Pancreas (tissue), 10 donors: Measurements from ENCODE around the gene CCDC172. TPM values are rescaled to one million over a fixed set of nuclear protein-coding genes. Genes with fewer than 3 reads are reported as not detected.

ENCODE experiments used
- ATAC-seq, 4 donors: fragments of 200-7000 bp; cut with Tn5 transposase; one replicate each; pipeline versions ENCODE4 v1.8.0 to v1.9.1; 2020; ENCODE audit warnings: mild to moderate bottlenecking in 4 of 4, moderate library complexity in 4 of 4
- DNase-seq, 6 donors: peaks; one replicate each; pipeline ENCODE4 v3.0.0-alpha.2; 2020
- FAIRE-seq: peaks from 2 replicates; lab custom pipeline; 2012; peaks lifted over from hg19 to GRCh38; lab: Jason Lieb, UNC
- H3K27ac ChIP-seq, 4 donors: fragments of 200-600 bp; sonication (generic); 1 replicate in 3 of 4; 2 replicates in 1 of 4; pipeline versions ENCODE4 v1.5.0 to v1.8.0; 2020
- H3K27me3 ChIP-seq, 4 donors: fragments of 200-600 bp; one replicate each; pipeline ENCODE4 v1.8.0; 2021
- H3K36me3 ChIP-seq, 3 donors: fragments of 200-600 bp; sonication (generic) in 1 of 3; one replicate each; pipeline versions ENCODE4 v1.5.0 to v1.8.0; 2020 to 2021
- H3K4me1 ChIP-seq, 3 donors: fragments of 200-600 bp; one replicate each; pipeline ENCODE4 v1.8.0; 2021
- H3K4me3 ChIP-seq, 4 donors: fragments of 200-600 bp; sonication (generic) in 2 of 4; one replicate each; pipeline versions ENCODE4 v1.5.0 to v1.8.0; 2020 to 2021
- H3K9me3 ChIP-seq, 4 donors: fragments of 200-600 bp; one replicate each; pipeline ENCODE4 v1.8.0; 2021
- WGBS, 2 donors: extraction: QIAGEN DNeasy Blood & Tissue Kit; methylation state at CpG; one replicate each; pipeline ENCODE4 v1.1.7; 2013; 5-methylcytosine and 5-hydroxymethylcytosine counted together
- intact Hi-C, 3 donors: fragments of 100-400 bp; cut with DNase I; formaldehyde crosslinking; loops; one replicate each; pipeline versions ENCODE4 v1.11.1 to v1.14.2; 2022
- polyA plus RNA-seq, 2 donors: library from polyadenylated mRNA; stranded (reverse); fragments of 200-250 nt; gene quantifications; one replicate each; pipeline ENCODE4 v1.2.3, GENCODE V29; 2013
- total RNA-seq, 6 donors: library from RNA; stranded (reverse); fragmentation: NEBNext Ultra II Directional in 4 of 6; extraction: Animal tissue kit (Norgen Biotek cat#: 25700) in 4 of 6; gene quantifications; one replicate each; pipeline versions ENCODE4 v1.2.1 to v1.2.4, GENCODE V29; 2021 to 2023
- TF ChIP-seq, protein P1 (sequence below), 4 donors: fragments of 200-600 bp; sonication (generic) in 3 of 4; IDR thresholded peaks; one replicate each; pipeline versions ENCODE4 v1.5.0 to v1.8.0; 2021; ENCODE audit warnings: antibody characterized with exemption in 4 of 4
- donor health status: healthy with polysubstance abuse.
- donor health status: DM: no; HTN: no; CAD: no; lungs with moderate emphysema.
- donor health status: DM: no; HTN: no; CAD: no.
- donor health status: control.
- donor health status: control.
- donor health status: Bipolar disorder and iron deficiency.
- donor health status: DM: yes; HTN: yes; CAD: no.
- donor health status: DM: no; HTN: no; CAD: no.
- donor health status: DM: no; HTN: no; CAD: no.
- donor health status: DM: yes; HTN: yes; CAD: no.

The CCDC172 gene
- total and polyA plus RNA-seq, 8 donors: not detected

GRCh38 chr10:116286626-116287200, 37.5 kb upstream of the CCDC172 start:
- intact Hi-C loops: no loop called here
- H3K27ac ChIP-seq: no peak overlapping the region
- no peak for DNase-seq
- TF ChIP-seq, protein P1, sequence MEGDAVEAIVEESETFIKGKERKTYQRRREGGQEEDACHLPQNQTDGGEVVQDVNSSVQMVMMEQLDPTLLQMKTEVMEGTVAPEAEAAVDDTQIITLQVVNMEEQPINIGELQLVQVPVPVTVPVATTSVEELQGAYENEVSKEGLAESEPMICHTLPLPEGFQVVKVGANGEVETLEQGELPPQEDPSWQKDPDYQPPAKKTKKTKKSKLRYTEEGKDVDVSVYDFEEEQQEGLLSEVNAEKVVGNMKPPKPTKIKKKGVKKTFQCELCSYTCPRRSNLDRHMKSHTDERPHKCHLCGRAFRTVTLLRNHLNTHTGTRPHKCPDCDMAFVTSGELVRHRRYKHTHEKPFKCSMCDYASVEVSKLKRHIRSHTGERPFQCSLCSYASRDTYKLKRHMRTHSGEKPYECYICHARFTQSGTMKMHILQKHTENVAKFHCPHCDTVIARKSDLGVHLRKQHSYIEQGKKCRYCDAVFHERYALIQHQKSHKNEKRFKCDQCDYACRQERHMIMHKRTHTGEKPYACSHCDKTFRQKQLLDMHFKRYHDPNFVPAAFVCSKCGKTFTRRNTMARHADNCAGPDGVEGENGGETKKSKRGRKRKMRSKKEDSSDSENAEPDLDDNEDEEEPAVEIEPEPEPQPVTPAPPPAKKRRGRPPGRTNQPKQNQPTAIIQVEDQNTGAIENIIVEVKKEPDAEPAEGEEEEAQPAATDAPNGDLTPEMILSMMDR (IDR thresholded peaks at IDR 0.05): no peak
- no peak overlapping the region for H3K4me3 ChIP-seq
- peaks cover 0 to 3% (median 0%) of the 10 kb centered on the region in 4 donors for H3K27me3 ChIP-seq
- H3K4me1 ChIP-seq: no peaks in the 10 kb centered on the region
- ATAC-seq: no peak
- no peaks in the 10 kb centered on the region for H3K9me3 ChIP-seq
- H3K36me3 ChIP-seq: no peaks in the 10 kb centered on the region
- WGBS, 2 donors: 49 to 51% methylated on average over 9 of the region's 9 CpGs
- FAIRE-seq: no peak

DNA sequence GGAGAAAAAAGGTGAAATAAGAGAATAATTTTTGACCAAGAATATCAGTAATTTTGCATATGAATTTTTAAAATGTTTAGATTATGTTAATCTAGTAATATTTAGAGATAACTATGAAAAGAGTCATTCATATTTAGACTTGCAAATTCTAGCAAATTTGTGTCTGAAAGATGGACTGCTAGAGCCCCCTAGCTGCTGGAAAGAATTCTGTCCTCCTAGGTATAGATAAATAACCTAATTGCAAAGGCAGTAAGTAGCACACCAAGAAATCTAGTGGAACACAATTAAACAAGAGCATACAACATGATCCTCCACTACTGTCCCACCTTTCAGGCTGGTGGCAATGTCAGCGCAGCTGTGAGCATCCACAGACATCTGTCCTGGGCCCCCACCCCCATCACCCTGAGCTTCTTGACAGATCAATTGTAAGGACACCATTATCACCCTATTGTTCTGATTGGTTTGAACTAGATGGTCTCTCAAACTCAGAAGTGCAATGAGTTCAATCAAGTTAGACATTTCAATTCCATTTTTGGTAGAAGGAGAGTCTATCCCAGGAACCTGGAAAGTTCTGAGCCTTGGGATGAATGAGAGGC, 36.2 kb upstream of the CCDC172 start:
- 0 to 9% methylated on average over 1 of the region's 1 CpG for WGBS, 2 donors
- intact Hi-C loops: no loop called here
- Histone ChIP-seq H3K36me3 (no peaks in the 10 kb centered on the region), H3K27ac (no peak overlapping the region), H3K9me3 (no peaks in the 10 kb centered on the region), H3K4me3 (no peak overlapping the region), H3K27me3 (peaks cover 0 to 3% (median 0%) of the 10 kb centered on the region in 4 donors), H3K4me1 (no peaks in the 10 kb centered on the region)
- TF ChIP-seq, protein P1 (IDR thresholded peaks at IDR 0.05): peak; percentile 36 to 54 (median 48)
- DNase-seq: peak in 3 of 6 donors; percentile 15 to 56 (median 20)
- ATAC-seq: peak in 3 of 4 donors; percentile 60 to 82 (median 78)
- FAIRE-seq: peak; percentile 82

DNA sequence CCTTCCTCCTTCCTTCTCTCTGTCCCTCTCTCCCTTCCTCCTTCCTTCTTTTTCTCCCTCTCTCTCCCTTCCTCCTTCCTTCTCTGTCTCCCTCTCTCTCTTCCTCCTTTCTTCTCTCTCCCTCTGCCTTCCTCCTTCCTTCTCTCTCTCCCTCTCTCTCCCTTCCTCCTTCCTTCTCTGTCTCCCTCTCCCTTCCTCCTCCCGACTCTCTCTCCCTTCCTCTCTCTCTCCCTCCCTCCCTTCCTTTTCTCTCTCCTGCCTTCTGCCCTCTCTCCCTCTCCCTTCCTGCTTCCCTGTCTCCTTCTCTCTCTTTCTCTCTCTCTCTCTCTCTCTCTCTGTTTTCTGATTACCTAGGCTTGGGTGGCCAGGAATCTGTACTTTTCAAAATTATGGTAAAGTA, 34.6 kb upstream of the CCDC172 start:
- intact Hi-C loops: loop anchor here in 1 of 3 donors (5.0 kb wide), 1 partner anchor 492 kb away; no protein-coding TSS in a partner anchor
- H3K27me3 ChIP-seq: peaks cover 0 to 3% (median 0%) of the 10 kb centered on the region in 4 donors
- H3K36me3 ChIP-seq: no peaks in the 10 kb centered on the region
- TF ChIP-seq, protein P1 (IDR thresholded peaks at IDR 0.05): no peak
- FAIRE-seq (no peak), DNase-seq (no peak), ATAC-seq (no peak)
- H3K4me3 ChIP-seq: no peak overlapping the region
- no peaks in the 10 kb centered on the region for H3K4me1 ChIP-seq
- no peaks in the 10 kb centered on the region for H3K9me3 ChIP-seq
- 18 to 32% methylated on average over 1 of the region's 1 CpG for WGBS, 2 donors
- H3K27ac ChIP-seq: no peak overlapping the region

GRCh38 chr10:116292493-116292892, 31.8 kb upstream of the CCDC172 start:
- Histone ChIP-seq H3K27me3 (no peaks in the 10 kb centered on the region), H3K36me3 (no peaks in the 10 kb centered on the region), H3K4me1 (no peaks in the 10 kb centered on the region), H3K9me3 (no peaks in the 10 kb centered on the region), H3K27ac (no peak overlapping the region), H3K4me3 (no peak overlapping the region)
- no peak for DNase-seq
- intact Hi-C loops: loop anchor here in 1 of 3 donors (5.0 kb wide), 1 partner anchor 495 kb away; no protein-coding TSS in a partner anchor
- TF ChIP-seq, protein P1 (IDR thresholded peaks at IDR 0.05): no peak
- no peak for FAIRE-seq
- ATAC-seq: no peak

GRCh38 chr10:116296291-116296721, 27.9 kb upstream of the CCDC172 start:
- no peaks in the 10 kb centered on the region for H3K4me1 ChIP-seq
- intact Hi-C loops: no loop called here
- no peaks in the 10 kb centered on the region for H3K27me3 ChIP-seq
- no peak overlapping the region for H3K27ac ChIP-seq
- no peaks in the 10 kb centered on the region for H3K36me3 ChIP-seq
- FAIRE-seq (no peak), DNase-seq (no peak), ATAC-seq (no peak)
- H3K4me3 ChIP-seq: no peak overlapping the region
- 72 to 74% methylated on average over 7 of the region's 7 CpGs for WGBS, 2 donors
- no peaks in the 10 kb centered on the region for H3K9me3 ChIP-seq
- TF ChIP-seq, protein P1 (IDR thresholded peaks at IDR 0.05): no peak
